ENCODE data around the gene PRDM15.

The PRDM15 gene

GRCh38 chr21:41772351-41773080, 106.6 kb downstream of the PRDM15 start:
- DNase-seq = no peak

DNA sequence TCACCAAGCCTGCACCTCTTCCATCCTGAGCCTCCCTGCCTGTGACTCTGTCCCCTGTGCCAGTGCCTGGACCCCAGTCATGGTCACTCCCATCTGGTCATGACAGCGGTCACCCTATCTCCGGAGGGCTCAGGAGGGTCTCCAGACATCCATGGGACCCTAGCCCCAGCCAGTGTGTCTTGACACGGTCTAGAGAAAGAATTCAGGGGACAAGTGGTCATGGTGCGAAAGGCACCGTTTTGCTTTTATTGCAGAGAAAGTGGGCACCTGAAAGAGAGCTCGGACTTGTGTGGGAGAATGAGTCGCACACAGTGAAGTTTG, 107.6 kb downstream of the PRDM15 start:
- no peak for DNase-seq

DNA sequence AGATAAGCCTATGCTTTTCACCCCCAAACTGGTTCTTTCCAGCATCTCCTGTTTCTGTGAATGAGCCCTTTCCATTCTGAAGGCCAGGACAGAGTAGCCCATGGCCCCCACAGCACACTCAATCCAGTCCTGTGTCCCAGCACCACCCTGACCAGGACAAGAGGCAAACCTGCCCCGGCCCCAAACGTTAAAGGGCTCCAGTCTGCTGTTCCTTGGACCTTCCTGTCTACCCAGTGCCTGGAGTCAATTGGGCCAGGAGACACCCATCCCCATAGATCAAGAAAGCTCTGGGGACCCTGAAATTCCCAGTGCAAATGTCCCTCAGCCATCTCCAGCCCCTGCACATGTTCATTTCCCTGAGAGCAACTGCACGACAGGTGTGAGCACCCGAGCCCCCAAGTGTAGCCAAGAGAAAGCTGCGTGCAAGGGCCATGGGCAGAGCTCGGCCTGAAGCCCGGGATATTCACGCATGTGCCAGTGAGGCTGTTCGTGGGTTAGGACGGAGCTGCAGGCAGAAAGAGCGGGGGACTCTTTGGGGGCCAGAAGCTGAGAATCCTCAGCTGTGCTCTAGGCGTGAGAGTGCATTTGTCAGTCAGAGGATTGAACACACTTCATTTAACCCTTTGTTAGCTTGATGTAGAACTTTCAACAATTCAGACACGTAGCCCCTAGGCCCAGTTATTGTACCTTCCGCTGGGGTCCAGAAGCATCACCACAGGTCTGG, 108.1 kb downstream of the PRDM15 start:
- DNase-seq = no peak

- DNase-seq = no peak
These were observed 109.2 kb downstream of the PRDM15 start for GRCh38 chr21:41769933-41770332.

- DNase-seq = no peak
These were observed 109.6 kb downstream of the PRDM15 start for GRCh38 chr21:41769521-41769920.

DNA sequence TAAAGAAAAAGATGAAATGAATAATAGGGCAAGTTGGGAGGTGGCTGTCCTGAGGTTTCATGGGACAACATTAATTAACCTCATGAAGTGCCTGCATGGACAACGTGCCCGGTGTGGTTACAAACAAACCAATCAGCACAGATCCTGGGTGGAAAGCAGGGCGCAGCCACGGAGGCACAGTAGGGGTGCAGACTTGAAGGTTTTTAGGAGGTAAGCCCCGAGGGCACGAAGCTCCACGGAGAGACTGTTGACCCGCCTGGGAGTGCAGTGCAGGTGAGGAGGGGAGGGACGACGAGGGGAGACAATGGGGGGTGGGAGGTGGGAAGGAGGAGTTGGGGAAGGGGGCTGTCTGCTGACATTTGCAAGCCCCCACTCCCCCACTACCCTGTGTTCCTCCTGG, 110.0 kb downstream of the PRDM15 start:
- no peak for DNase-seq

DNA sequence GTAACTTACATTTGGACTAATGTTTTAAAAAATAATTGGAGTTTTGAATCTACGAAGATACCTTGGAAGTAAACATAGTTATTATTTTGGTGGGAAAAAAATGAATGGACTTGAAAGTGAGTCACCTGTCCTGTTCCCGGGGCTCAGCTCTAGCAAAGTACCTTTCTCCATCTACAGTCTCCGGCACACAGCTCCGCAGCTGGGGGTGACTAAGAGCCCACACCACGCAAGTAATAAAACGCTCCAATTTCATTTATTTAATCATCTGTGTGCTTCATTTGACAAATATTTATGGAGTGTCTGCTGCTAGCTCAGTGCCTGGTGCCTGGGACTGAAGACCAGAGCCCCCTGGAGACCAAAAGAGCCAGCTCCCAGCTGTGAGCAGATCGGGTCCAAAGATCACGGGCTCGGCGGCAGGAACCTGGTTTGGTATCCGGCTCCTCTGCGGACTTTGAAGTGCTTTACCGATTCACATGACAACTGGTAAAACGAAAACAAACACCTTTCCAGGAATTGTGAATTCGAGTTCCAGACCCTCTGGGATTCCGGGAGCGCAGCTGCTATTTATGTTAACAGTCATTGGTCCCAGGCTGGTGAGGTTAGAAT, 110.6 kb downstream of the PRDM15 start:
- DNase-seq = peak; percentile 61

DNA sequence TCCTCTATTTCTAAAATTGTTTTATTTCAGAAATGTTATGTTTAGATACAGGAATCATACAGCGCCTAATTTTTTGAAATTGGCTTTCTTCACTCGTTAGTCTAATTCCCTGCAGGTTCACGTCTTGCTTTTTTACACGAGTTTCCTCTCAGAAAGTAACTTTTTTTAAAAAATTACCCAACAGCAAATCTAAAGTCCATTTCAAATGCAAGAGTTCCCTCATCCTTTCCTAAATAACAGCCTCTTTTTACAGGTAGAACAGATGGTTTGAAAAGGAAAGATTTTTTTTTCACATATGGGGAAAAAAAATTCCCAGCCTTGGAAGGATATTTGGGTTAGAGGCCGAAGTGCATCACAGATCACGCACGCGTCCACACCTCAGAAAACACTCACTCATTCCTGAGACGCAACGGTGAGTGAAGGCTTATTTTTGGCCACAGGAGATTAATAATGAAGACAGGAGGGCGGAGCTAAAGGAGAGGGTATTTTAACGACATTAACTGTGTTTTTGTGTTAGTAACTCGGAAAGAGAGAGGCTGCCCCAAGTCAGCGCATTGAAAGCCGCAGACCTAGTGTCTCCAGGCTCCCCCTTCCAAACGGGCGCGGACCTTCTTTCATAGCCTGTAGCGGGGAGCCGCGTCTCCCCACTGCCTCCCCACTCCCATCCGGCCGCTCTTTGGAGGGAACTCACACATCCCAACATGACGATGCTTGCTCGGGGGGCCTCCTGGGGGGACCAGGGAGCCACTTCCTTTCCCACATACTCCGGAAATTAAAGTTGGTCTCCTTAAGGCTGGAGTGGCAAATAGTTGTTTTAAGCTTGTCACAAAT, 111.3 kb downstream of the PRDM15 start:
- DNase-seq = no peak

- no peak for DNase-seq
These were observed 112.1 kb downstream of the PRDM15 start, which contains the start of gene RIPK4 for GRCh38 chr21:41766883-41767605. Gene RIPK4 (minus strand): TSS chr21:41767052. CDS start chr21:41767041, 11 bp downstream.

- no peak for DNase-seq
These were observed 112.9 kb downstream of the PRDM15 start for GRCh38 chr21:41765973-41766882.

DNA sequence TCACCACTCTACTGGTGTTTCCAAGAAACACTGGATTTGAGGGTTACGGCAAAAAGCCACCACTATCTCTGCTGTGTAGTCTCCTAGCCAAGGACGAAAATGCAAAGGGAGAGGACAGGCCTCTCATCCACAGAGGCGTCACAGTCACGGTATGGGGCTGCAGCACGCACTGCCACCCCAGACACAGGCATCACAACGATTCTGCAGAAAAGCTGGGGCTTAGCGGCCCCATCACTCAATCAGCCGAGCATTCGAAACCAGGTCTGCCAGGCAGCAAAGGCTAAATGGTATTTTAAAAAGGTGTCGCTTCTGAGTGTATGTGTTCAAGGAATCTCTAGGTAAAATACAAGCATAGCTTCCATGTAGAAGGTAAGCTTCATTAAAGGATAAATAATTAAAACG, 113.7 kb downstream of the PRDM15 start:
- DNase-seq = no peak

GRCh38 chr21:41764558-41765419, 114.4 kb downstream of the PRDM15 start:
- DNase-seq = no peak

GRCh38 chr21:41763996-41764395, 115.1 kb downstream of the PRDM15 start:
- DNase-seq = no peak

DNA sequence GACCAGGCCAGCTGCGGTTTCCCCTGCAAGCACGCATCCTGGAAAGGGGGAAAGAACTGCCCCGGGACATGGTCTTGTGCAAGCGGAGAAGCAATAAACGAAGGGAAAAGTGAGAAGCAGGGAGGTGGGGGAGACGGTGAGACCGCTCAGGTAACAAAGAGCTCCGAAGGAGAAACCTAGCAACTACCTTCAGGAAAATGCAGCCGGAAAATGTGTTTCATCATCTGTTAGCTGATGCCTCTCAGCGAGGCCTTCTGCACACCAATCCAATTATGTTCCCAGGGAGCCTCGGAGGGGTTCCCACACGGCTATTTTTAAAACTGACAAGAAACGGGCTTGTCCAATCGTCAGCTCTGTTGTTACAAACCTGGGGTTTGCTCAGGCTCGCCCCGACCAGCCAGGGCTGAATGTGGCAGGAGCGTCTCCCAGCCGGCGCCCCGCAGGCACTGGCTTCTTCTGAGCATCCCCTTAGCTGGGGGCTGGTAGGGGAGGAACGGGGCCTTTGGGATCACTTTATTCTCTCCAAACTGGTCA, 115.7 kb downstream of the PRDM15 start:
- no peak for DNase-seq

DNA sequence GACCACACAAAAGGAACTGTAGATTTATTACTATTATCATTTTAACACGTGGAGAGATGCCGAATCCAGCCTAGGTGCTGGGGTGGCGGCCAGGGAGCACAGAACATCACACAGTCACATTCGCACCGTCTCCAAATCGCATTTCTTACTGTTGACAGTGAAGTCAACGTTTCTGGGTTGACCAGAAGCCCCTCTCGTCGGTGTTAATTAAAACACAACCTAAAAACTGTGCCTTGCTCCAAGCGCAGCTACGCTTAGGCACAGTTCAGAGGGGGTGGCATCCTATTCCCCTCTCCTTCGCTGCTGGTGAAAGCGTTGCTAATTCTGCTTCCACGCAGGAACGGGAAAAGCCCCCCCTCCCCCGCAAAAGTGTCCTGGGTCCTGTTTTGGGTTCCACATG, 116.4 kb downstream of the PRDM15 start:
- DNase-seq = no peak

DNA sequence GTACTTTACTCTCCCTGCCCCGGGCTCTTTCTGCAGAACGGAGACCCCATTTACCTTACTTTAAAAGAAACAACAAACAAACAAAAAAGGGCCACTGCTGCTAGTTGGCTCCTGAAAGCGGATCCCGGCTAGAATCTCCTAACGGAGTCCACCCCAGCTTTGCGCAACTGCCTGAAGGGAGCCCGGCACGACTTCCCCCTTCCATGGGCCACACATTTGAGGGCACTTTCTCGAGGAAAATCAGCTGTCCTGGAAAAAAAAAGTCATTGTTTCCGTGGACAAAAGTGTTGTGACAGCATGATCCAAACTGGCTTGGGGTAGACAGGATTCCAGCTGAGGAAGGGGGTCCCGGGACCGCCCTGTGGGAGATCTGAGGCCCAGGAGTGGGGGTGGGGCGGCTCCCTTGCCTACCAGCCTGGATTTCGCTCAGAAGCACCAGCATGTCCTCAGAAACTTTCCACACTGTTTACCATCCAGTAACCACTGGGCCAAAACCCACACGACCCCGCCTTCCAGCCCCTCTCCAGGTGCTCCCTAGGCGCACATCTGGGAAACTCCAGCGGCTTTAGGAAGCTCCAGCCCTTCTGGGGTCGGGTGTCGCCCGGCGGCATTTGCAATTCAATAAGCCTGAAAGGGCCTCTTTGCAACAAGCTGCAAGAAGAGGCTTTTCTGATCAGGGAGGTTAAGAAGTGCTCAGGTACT, 117.1 kb downstream of the PRDM15 start:
- DNase-seq = peak; percentile 39

- DNase-seq = peak; percentile 37
These were observed 117.8 kb downstream of the PRDM15 start for GRCh38 chr21:41761211-41761933.

DNA sequence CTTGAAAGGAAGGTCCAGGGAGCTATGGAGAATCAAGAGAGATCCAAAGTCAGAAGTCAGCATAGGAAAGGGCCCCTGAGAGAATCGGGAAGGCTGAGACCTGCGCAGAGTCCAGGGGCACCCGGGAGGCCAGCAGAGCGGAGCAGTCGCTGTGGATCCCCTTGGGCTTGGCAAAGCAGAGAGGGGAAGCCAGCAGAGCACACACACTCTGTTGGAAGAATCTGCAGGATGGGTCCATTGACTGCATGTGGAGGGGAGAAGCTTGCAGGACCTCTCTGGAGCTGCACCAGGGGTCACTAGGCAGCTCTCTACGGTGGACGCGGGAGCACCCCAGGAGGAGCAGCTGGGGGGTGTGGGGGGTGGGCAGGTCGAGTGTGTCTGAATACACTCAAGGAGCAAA, 118.7 kb downstream of the PRDM15 start:
- no peak for DNase-seq

DNA sequence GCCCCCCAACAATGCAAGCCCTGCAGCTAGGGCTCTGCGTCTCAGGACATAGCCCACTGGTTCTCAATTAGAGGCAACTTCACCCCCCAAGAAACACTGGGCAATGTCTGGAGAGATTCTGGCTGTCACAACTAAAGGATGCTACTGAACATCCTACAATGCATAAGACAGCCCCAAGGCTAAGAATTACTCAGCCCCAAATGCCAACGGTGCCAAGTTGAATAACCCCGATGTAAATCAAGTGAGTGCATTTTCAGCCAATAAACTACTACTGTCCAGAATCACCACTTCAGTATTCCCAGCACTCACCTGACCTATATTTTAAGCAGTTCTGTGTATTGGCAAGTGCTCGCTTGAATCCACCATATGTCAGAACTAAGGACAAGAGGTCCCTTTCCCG, 119.2 kb downstream of the PRDM15 start:
- DNase-seq = no peak
